ENCODE data around the gene SYNE3. TPM values are rescaled to one million over a fixed set of nuclear protein-coding genes. Genes with fewer than 3 reads are reported as not detected.

Gene SYNE3
- total and polyA plus RNA-seq, 2 experiments from 2014 or later: 0.16 to 2.4 TPM

DNA sequence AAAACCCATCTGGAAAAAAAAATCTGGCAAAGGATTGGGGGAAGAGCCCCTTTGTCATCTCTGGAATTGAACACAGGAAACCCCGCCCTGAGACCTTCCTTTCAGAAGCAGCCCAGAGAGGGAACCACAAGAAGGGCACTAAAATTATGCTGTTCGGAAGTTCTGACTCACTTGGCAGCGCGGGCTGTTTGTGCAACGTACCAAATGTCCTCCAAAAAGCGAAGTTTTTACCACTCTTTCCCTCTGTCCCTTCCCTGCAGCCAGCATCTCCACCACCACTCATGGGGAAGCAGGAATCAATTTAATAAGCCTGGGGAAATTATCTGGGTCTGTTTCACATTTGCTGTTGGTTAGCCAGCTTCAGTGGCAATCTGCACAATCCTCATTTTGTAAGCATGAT is 3.2 kb upstream of the SYNE3 start:
- TF ChIP-seq CTCF (IDR thresholded peaks at IDR 0.05; ENCODE audit: poor library complexity) (no peak), EZH2phosphoT487 (IDR thresholded peaks at IDR 0.05; ENCODE audit: low read depth, severe bottlenecking, unreplicated experiment) (no peak), EZH2 (IDR thresholded peaks at IDR 0.05; ENCODE audit: borderline replicate concordance) (no peak)
- no peaks in the 10 kb centered on the region for H3K9me2 ChIP-seq (replicated peaks; ENCODE audit: insufficient read depth)
- H3K4me2 ChIP-seq: no peak overlapping the region
- WGBS (ENCODE audit: low lambda C conversion rate, missing lambda C conversion rate): 72% methylated on average over 6 of the region's 6 CpGs
- peaks cover 36% of the 10 kb centered on the region for H3K4me1 ChIP-seq (ENCODE audit: insufficient read depth)
- H3K27ac ChIP-seq: no peak overlapping the region
- H2AFZ ChIP-seq: no peak overlapping the region
- no peaks in the 10 kb centered on the region for H3K79me2 ChIP-seq
- H3K4me3 ChIP-seq: no peak overlapping the region
- H3K36me3 ChIP-seq (replicated peaks; ENCODE audit: insufficient read depth, low read depth): no peaks in the 10 kb centered on the region
- DNase-seq (ENCODE audit: low spot score): no peak
- no peaks in the 10 kb centered on the region for H4K20me1 ChIP-seq (ENCODE audit: insufficient read depth, poor library complexity, severe bottlenecking)
- no peaks in the 10 kb centered on the region for H3K27me3 ChIP-seq
- H3K9me3 ChIP-seq (ENCODE audit: low read depth): no peaks in the 10 kb centered on the region

- H3K4me1 ChIP-seq (ENCODE audit: insufficient read depth): peaks cover 23% of the 10 kb centered on the region
- no peaks in the 10 kb centered on the region for H3K27me3 ChIP-seq
- no peak overlapping the region for H2AFZ ChIP-seq
- no peaks in the 10 kb centered on the region for H3K79me2 ChIP-seq
- H4K20me1 ChIP-seq (ENCODE audit: insufficient read depth, poor library complexity, severe bottlenecking): no peaks in the 10 kb centered on the region
- no peak overlapping the region for H3K27ac ChIP-seq
- H3K36me3 ChIP-seq (replicated peaks; ENCODE audit: insufficient read depth, low read depth): no peaks in the 10 kb centered on the region
- H3K9me2 ChIP-seq (replicated peaks; ENCODE audit: insufficient read depth): no peaks in the 10 kb centered on the region
- no peaks in the 10 kb centered on the region for H3K9me3 ChIP-seq (ENCODE audit: low read depth)
- TF ChIP-seq EZH2 (IDR thresholded peaks at IDR 0.05; ENCODE audit: borderline replicate concordance) (no peak), CTCF (IDR thresholded peaks at IDR 0.05; ENCODE audit: poor library complexity) (no peak), EZH2phosphoT487 (IDR thresholded peaks at IDR 0.05; ENCODE audit: low read depth, severe bottlenecking, unreplicated experiment) (no peak)
- H3K4me3 ChIP-seq: no peak overlapping the region
- H3K4me2 ChIP-seq: no peak overlapping the region
- 90% methylated on average over 8 of the region's 8 CpGs for WGBS (ENCODE audit: low lambda C conversion rate, missing lambda C conversion rate)
- DNase-seq (ENCODE audit: low spot score): no peak
Measured at GRCh38 chr14:95518045-95518751, 1.7 kb upstream of the SYNE3 start.

- peak overlapping the region; percentile 64 for H3K4me3 ChIP-seq
- H4K20me1 ChIP-seq (ENCODE audit: insufficient read depth, poor library complexity, severe bottlenecking): no peaks in the 10 kb centered on the region
- 11% methylated on average over 17 of the region's 50 CpGs for WGBS (ENCODE audit: low lambda C conversion rate, missing lambda C conversion rate)
- TF ChIP-seq CTCF (IDR thresholded peaks at IDR 0.05; ENCODE audit: poor library complexity): peak; percentile 22
- TF ChIP-seq EZH2phosphoT487 (IDR thresholded peaks at IDR 0.05; ENCODE audit: low read depth, severe bottlenecking, unreplicated experiment): no peak
- peak; percentile 6 for TF ChIP-seq EZH2 (IDR thresholded peaks at IDR 0.05; ENCODE audit: borderline replicate concordance)
- H3K36me3 ChIP-seq (replicated peaks; ENCODE audit: insufficient read depth, low read depth): no peaks in the 10 kb centered on the region
- H3K9me2 ChIP-seq (replicated peaks; ENCODE audit: insufficient read depth): no peaks in the 10 kb centered on the region
- peak overlapping the region; percentile 1 for H3K27ac ChIP-seq
- H3K79me2 ChIP-seq: no peaks in the 10 kb centered on the region
- H3K4me1 ChIP-seq (ENCODE audit: insufficient read depth): peaks cover 23% of the 10 kb centered on the region
- peak overlapping the region; percentile 36 for H2AFZ ChIP-seq
- H3K27me3 ChIP-seq: no peaks in the 10 kb centered on the region
- H3K9me3 ChIP-seq (ENCODE audit: low read depth): no peaks in the 10 kb centered on the region
- peak overlapping the region; percentile 99 for H3K4me2 ChIP-seq
- DNase-seq (ENCODE audit: low spot score): peak; percentile 81
Measured at GRCh38 chr14:95515596-95516552, 576 bp downstream of the SYNE3 start.

Data from hepatocyte (in vitro differentiated cells).